ENCODE data around the gene INTU. TPM values are rescaled to one million over a fixed set of nuclear protein-coding genes. Genes with fewer than 3 reads are reported as not detected.
"Not testable (repeated sequence)": the region's sequence is repeated elsewhere in the genome, so short reads cannot be mapped to it uniquely, and the experiment has no call there.

Gene INTU
- polyA plus RNA-seq, 3 donors = 1.6 to 5.0 (median 2.7) TPM

DNA sequence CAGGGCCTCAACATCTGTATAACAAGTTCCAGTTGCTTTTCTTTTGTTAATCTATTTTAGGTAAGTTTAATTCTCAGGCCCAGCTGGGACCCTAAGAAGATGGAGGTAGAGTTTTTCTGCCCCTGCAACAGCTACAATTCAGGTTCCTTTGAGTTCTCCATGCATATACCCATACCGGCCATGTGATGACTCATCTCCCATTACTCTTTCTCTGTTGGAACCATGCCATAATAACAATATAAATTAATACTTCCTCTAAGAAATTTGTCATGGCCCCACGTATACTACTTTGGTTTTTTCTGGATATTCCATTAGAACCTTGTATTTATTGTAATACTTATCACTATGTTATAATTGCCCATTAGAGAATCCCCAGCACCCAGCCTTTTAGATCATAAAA lies 1.3 kb upstream of the INTU start:
- WGBS, 3 donors = 30 to 63% (median 30%) methylated on average over 2 of the region's 2 CpGs
- H3K27ac ChIP-seq (ENCODE audit: low read depth, low read length) = no peak overlapping the region

DNA sequence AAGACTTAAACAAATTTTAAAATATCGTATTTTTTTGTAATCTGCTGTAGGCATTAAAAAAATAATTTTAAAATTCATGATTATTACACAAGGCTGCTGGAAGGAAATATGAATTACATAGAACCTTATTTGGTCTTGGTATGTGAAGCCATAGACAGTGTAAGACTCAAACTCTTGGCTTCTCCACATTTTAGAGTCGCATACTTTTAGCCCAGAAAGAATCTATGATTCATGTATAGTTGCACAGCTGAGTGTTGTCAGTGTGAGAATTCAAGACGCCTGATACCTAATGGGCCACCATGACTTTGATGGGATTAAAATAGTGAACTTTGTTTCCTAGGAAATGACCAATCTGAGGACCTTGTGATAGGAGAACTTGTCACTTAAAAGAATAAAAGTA lies 1.4 kb downstream of the INTU start:
- no peak overlapping the region for H3K27ac ChIP-seq (ENCODE audit: low read depth, low read length)
- 86% methylated on average over 3 of the region's 3 CpGs for WGBS, 3 donors

DNA sequence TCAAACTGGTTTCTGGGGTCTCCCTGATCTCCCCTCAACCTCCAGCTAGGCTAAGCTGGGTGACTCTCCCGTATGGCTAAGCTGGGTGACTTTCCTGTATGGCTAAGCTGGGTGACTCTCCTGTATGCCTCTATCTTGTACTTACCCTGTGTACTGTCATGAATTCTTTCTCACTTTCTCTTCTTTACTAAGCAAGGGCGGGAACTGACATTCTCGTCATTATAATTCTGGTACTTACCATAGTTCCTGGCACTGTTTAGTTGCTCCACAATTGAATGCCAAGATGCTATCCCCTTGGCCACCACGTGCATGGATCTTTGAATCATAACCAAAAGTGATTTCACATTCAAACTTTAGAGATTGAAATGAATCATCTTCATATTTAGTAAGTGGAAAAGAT lies 8.8 kb downstream of the INTU start:
- 65 to 85% (median 68%) methylated on average over 4 of the region's 4 CpGs for WGBS, 3 donors
- H3K27ac ChIP-seq (ENCODE audit: low read depth, low read length) = no peak overlapping the region

DNA sequence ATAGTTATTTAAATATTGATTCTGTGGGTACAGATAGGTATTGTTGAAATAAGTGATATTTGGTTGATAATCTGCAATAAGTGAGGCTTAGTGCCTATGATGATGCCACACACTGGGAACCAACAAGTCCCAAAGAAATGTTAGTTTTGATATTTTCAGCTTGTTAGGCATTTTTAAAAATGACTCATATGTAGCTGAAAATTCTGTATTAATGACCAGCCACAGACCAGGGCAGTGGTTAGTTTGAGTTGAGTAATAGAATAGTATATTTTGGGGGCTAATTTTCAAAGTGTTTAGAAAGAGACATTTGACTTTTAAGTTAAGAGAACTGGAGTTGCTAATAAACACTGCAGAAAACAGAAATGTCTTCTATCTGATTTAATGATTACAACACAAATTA lies 9.4 kb downstream of the INTU start:
- H3K27ac ChIP-seq (ENCODE audit: low read depth, low read length) = no peak overlapping the region

DNA sequence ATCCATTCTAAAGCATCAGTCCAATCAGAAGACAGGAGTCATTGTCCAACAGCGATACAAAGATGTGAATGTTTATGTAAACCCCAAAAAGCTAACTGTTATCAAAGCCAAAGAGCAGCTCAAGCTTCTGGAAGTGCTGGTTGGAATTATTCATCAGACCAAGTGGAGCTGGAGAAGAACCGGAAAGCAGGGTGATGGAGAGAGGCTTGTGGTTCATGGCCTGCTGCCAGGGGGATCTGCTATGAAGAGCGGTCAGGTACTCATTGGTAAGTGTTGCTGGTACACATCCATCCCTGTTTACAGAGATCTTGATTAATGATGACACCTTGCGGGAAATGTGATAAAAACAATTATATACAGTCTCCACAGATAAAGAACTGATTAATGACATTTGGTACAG lies 11.0 kb downstream of the INTU start:
- 91 to 98% (median 97%) methylated on average over 4 of the region's 4 CpGs for WGBS, 3 donors
- no peak overlapping the region for H3K27ac ChIP-seq (ENCODE audit: low read depth, low read length)

- no peak overlapping the region for H3K27ac ChIP-seq (ENCODE audit: low read depth, low read length)
- WGBS, 3 donors = 89 to 92% (median 91%) methylated on average over 3 of the region's 3 CpGs
Measured at GRCh38 chr4:127648061-127648460, 15.3 kb downstream of the INTU start.

DNA sequence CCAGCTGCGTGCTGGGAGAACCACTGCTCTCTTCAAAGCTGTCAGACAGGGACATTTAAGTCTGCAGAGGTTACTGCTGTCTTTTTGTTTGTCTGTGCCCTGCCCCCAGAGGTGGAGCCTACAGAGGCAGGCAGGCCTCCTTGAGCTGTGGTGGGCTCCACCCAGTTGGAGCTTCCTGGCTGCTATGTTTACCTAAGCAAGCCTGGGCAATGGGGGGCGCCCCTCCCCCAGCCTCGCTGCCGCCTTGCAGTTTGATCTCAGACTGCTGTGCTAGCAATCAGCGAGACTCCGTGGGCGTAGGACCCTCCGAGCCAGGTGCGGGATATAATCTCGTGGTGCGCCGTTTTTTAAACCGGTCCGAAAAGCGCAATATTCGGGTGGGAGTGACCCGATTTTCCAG lies 22.8 kb downstream of the INTU start:
- 80 to 93% (median 88%) methylated on average over 3 of the region's 17 CpGs for WGBS, 3 donors
- H3K27ac ChIP-seq (ENCODE audit: low read depth, low read length) = not testable (repeated sequence)

DNA sequence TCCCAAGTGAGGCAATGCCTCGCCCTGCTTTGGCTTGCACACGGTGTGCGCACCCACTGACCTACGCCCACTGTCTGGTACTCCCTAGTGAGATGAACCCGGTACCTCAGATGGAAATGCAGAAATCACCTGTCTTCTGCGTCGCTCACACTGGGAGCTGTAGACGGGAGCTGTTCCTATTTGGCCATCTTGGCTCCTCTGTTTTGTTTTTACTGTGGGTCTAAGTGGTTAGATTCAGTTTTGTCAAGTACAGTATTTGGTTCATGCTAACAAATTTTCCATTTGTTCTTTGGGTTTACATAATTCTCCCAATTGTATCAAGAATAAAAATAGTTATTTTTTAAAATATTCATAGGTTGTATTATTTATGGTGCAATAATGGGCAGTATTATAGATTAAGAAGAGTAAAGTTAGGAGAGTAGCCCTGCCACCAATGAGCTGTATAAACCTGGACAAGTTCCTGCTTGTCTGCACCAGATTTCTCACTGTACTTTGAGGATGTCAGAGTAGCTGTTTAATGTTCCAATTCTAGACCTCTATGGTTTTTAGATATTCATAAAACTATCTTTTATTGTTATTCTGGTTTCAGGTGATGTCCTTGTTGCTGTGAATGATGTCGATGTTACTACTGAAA lies 23.4 kb downstream of the INTU start:
- no peak overlapping the region for H3K27ac ChIP-seq (ENCODE audit: low read depth, low read length)
- WGBS, 3 donors = 80 to 92% (median 89%) methylated on average over 9 of the region's 9 CpGs

DNA sequence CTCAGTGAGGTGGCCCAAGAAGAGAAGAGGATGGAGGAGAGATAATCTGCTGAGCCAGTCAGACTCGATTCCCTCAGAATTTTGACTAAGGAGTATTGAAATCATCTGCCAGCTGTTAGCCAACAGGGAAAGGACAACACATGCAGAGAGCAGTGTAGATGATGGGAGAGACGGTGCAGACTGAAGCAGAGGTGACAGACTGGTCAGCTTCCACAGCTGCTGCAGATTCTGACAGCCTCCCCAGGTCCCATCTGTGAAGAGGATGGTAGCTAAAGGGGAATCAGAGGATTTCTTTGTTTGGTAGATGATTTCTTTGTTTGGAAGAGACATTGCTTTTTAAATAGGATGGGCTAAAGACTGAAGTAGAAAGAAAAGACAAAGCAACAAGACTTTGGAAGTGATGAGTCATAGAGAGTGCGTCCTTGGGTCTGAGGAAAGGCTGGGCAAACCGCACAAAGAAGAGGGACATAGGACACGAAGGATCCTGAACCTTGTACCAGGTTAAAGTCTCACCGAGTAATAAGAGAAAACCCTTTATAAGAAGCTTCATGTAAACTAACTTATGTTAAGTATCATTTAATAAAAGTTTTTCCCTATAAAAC lies 27.6 kb downstream of the INTU start:
- H3K27ac ChIP-seq (ENCODE audit: low read depth, low read length) = no peak overlapping the region
- whole genome bisulfite sequencing, 3 donors = 91 to 95% (median 93%) methylated on average over 6 of the region's 6 CpGs

DNA sequence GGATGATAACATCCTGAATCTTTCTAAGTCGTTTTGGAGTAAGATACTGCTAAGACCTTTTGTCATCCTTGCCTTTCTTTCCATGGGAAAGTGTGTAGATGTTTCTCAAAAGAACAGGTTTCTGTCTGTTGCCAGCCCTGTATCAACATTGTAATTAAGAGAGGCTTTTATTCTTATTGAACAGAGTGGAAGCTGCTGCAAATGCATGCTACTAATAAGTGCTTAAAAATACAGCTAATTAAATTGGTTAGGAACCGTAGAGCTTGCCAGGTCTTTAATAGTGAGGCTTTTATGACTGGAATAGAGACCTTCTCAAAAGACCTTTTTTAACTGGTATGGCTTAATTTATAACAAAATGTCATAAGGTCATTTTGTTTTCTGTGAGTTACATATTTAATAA lies 34.4 kb downstream of the INTU start:
- 65 to 77% (median 69%) methylated on average over 2 of the region's 2 CpGs for WGBS, 3 donors
- no peak overlapping the region for H3K27ac ChIP-seq (ENCODE audit: low read depth, low read length)

DNA sequence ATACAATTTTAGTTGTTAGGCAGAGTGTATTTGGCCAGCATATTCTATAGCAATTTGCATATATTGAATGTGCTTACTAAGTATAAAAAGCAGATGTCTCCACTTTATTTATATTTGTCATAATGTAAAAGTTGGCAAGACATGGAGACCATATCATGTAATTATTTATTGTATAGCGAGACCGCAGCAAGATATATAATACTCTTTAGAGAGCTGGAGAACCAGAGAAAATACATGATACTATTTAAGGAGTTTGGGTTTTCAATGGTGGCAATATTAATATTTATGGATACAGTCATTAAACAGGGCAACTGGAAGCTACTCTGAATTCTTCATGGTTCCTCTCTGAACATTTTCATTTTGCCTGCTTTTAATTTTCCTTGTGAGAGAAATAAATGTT lies 35.0 kb downstream of the INTU start:
- 93 to 97% (median 94%) methylated on average over 2 of the region's 2 CpGs for WGBS, 3 donors
- H3K27ac ChIP-seq (ENCODE audit: low read depth, low read length) = no peak overlapping the region

DNA sequence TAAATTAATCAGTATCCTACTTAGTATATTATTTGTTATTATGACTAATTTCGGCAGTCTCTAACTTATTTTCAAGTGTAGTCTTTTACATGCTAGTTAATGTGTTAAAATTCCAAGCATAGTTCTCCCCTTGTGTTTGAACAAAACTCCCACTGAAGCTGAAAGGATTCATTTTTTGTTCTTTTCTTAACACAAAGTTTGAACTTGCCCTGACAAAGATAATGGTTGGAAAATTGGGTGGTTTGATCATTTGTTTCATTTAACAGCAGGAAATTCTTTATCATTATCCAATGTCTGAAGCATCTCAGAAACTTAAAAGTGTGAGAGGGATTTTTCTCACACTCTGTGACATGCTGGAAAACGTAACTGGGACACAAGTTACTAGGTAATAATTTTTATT lies 36.0 kb downstream of the INTU start:
- WGBS, 3 donors = 68 to 74% (median 70%) methylated on average over 2 of the region's 2 CpGs

DNA sequence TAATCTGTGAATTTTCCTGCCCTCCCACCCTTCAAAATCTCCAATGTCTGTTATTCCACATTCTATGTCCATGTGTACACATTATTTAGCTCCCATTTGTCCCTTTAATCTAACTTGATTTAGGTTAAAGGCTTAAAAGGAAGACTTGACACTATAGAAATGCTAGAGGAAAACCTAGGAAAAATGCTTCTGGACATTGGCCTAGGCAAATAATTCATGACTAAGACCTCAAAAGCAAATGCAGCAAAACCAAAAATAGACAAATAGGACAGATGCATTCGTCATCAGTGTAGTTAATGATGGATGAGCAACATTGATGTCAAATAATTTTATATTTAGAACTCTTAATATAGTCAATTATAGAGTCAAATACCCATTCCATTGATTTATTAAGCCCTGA lies 36.9 kb downstream of the INTU start:
- 77 to 84% (median 83%) methylated on average over 1 of the region's 1 CpG for WGBS, 3 donors

More for the DNA sequence above, 36.0 kb downstream of the INTU start:
- H3K27ac ChIP-seq (ENCODE audit: low read depth, low read length) = no peak overlapping the region

GRCh38 chr4:127672111-127672510 lies 39.4 kb downstream of the INTU start:
- H3K27ac ChIP-seq (ENCODE audit: low read depth, low read length) = no peak overlapping the region
- 94 to 100% (median 96%) methylated on average over 2 of the region's 2 CpGs for WGBS, 3 donors

More for the DNA sequence above, 36.9 kb downstream of the INTU start:
- H3K27ac ChIP-seq (ENCODE audit: low read depth, low read length) = no peak overlapping the region

DNA sequence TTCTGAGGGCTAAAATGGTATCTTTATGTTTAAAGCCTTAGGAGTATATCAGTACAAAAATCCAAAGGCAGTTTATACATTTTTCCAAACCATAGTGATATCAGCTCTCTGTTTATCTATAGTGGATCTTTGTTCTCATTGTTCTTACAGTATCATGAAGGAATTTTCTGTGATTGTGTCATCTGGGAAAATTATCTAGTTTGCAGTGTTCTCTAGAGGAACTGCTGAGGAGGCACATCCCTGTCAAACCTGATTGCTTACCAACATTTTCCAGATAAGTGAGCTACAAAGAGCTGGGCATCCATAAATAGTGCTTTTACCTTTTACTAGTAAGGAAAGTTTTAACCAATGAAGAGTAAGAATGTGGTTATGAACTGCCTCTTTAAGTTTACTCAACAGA lies 52.5 kb downstream of the INTU start:
- H3K27ac ChIP-seq (ENCODE audit: low read depth, low read length) = no peak overlapping the region

DNA sequence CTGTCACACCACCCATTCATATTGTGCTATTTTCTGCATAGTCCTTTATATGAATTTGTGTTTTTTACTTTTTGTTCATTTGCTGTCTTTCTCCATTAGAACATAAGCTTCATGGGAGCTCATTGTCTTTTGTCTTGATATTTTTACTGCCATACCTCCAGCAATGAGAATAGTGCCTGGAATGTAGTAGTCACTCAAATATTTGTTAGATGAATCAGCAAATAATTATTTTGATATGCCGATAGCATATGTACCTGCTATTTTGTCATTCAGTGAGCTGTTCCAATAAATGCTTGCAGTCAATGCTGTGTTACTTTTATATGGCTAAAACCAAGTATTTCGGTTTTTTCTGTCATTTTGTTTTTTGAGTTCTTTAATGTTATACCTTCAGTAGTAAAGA lies 53.9 kb downstream of the INTU start:
- WGBS, 3 donors = 93 to 96% (median 94%) methylated on average over 2 of the region's 2 CpGs
- no peak overlapping the region for H3K27ac ChIP-seq (ENCODE audit: low read depth, low read length)

DNA sequence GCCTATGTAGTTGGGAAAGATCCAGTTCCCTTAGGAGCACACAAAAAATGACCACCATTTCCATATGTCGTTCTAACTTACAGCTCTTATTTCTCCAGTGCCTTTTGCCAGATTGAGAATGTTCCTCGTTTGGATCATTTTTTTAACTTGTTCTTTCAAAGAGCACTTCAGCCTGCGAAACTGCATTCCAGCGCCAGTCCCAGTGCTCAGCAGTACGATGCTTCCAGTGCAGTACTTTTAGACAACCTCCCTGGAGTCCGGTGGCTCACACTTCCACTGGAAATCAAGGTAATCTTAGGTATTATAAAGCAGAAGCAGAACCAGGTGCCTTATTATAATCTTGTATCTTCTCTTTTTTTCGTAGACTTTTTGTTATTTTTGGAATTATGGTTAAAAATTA lies 54.8 kb downstream of the INTU start:
- no peak overlapping the region for H3K27ac ChIP-seq (ENCODE audit: low read depth, low read length)
- WGBS, 3 donors = 88 to 90% (median 89%) methylated on average over 7 of the region's 7 CpGs

DNA sequence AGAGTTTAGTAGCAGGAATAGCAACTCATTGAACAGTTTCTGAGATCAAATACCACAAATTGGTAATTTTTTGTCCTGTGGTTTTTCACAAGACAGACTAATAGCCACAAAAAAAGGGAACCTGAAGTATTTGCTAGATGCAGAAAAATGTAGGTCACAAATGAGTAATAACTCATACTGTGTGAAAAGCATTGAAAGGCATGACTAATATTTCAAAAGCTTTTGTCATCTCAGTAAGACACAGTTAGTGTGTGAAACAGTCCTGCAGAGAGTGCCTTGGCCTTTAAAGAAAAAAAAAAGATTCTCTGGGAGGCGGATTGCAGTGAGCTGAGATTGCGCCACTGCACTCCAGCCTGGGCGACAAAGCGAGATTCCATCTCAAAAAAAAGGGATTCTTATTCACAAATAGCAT lies 66.0 kb downstream of the INTU start:
- WGBS, 3 donors = 72 to 90% (median 72%) methylated on average over 4 of the region's 4 CpGs
- H3K27ac ChIP-seq (ENCODE audit: low read depth, low read length) = no peak overlapping the region

- no peak overlapping the region for H3K27ac ChIP-seq (ENCODE audit: low read depth, low read length)
- WGBS, 3 donors = 35 to 46% (median 44%) methylated on average over 5 of the region's 5 CpGs
Measured at GRCh38 chr4:127708985-127709384, 76.2 kb downstream of the INTU start.

DNA sequence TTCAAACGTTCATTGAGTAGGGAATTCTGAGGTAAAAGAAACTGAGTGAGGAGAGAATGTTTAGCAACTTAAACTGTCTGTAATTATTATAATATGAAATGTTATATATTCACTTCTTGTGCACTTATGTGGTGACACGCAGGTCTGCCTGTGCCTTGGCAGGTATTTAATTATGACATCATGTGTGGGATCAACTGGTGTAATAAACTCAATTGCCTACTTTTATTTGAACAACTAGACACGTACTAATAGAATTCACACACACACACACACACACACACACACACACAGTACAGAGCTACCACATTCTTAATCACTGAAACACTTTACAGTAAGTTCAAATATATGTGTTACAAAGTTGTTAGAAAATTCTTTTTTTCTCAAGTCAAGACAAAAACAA lies 76.7 kb downstream of the INTU start:
- WGBS, 3 donors = 56 to 75% (median 72%) methylated on average over 3 of the region's 3 CpGs
- H3K27ac ChIP-seq (ENCODE audit: low read depth, low read length) = no peak overlapping the region
